Esophagus (tissue), 2 donors: ENCODE data around the gene FTH1. TPM values are rescaled to one million over a fixed set of nuclear protein-coding genes. Genes with fewer than 3 reads are reported as not detected.
"Not testable (repeated sequence)": the region's sequence is repeated elsewhere in the genome, so short reads cannot be mapped to it uniquely, and the experiment has no call there.

Experiments
- H3K27ac ChIP-seq, 2 donors: one replicate each; pipeline ENCODE4 v1.5.1; 2013; ENCODE audit warnings: low read depth in 2 of 2, mild to moderate bottlenecking in 2 of 2, inconsistent platforms in 1 of 2, low read length in 1 of 2, moderate library complexity in 1 of 2
- H3K27me3 ChIP-seq, 2 donors: one replicate each; pipeline ENCODE4 v1.6.1; 2013; ENCODE audit warnings: low read length in 2 of 2, control low read depth in 1 of 2, mild to moderate bottlenecking in 1 of 2; ENCODE audit not compliant: insufficient read depth in 2 of 2, control insufficient read depth in 1 of 2
- H3K36me3 ChIP-seq, 2 donors: one replicate each; pipeline ENCODE4 v1.6.1; 2013; ENCODE audit warnings: low read length in 1 of 2; ENCODE audit not compliant: control insufficient read depth in 2 of 2, insufficient read depth in 2 of 2
- H3K4me1 ChIP-seq, 2 donors: one replicate each; pipeline ENCODE4 v1.6.1; 2013; ENCODE audit warnings: low read length in 1 of 2; ENCODE audit not compliant: control insufficient read depth in 2 of 2, insufficient read depth in 2 of 2
- H3K4me3 ChIP-seq, 2 donors: one replicate each; pipeline ENCODE4 v1.5.1; 2013; ENCODE audit warnings: low read length in 2 of 2, mild to moderate bottlenecking in 2 of 2, low read depth in 1 of 2, moderate library complexity in 1 of 2
- H3K9me3 ChIP-seq, 2 donors: one replicate each; pipeline ENCODE4 v1.6.1; 2013; ENCODE audit warnings: mild to moderate bottlenecking in 2 of 2, low read depth in 1 of 2, low read length in 1 of 2, moderate library complexity in 1 of 2; ENCODE audit not compliant: control insufficient read depth in 2 of 2, insufficient read depth in 1 of 2
- WGBS, 2 donors: extraction: QIAGEN DNeasy Blood & Tissue Kit; methylation state at CpG; one replicate each; pipeline ENCODE4 v1.1.7; 2013; 5-methylcytosine and 5-hydroxymethylcytosine counted together
- polyA plus RNA-seq, 2 donors: library from polyadenylated mRNA; stranded (reverse); fragments of 200-250 nt; gene quantifications; one replicate each; pipeline ENCODE4 v1.2.3, GENCODE V29; 2013
- donor health status: healthy with polysubstance abuse.
- donor health status: Bipolar disorder and iron deficiency.

FTH1 gene
- polyA plus RNA-seq, 2 donors = 3,491 to 8,500 TPM

- not testable (repeated sequence) for H3K9me3 ChIP-seq, H3K36me3 ChIP-seq, H3K4me1 ChIP-seq, H3K27me3 ChIP-seq
- H3K27ac ChIP-seq = peak overlapping the region; percentile 44 to 59
- WGBS, 2 donors = 40 to 42% methylated on average over 9 of the region's 9 CpGs
- H3K4me3 ChIP-seq = peak overlapping the region in 1 of 2 donors; percentile 94
Measured at GRCh38 chr11:61964666-61965271, 2.7 kb downstream of the FTH1 start.

GRCh38 chr11:61964058-61964665 lies 3.3 kb downstream of the FTH1 start:
- H3K4me1 ChIP-seq = peaks cover 6% of the 10 kb centered on the region in 2 donors
- peak overlapping the region; percentile 6 to 21 for H3K4me3 ChIP-seq
- 58 to 61% methylated on average over 4 of the region's 4 CpGs for WGBS, 2 donors
- peaks cover 0 to 7% of the 10 kb centered on the region in 2 donors for H3K36me3 ChIP-seq
- H3K9me3 ChIP-seq = no peaks in the 10 kb centered on the region
- no peaks in the 10 kb centered on the region for H3K27me3 ChIP-seq
- H3K27ac ChIP-seq = peak overlapping the region in 1 of 2 donors; percentile 40

DNA sequence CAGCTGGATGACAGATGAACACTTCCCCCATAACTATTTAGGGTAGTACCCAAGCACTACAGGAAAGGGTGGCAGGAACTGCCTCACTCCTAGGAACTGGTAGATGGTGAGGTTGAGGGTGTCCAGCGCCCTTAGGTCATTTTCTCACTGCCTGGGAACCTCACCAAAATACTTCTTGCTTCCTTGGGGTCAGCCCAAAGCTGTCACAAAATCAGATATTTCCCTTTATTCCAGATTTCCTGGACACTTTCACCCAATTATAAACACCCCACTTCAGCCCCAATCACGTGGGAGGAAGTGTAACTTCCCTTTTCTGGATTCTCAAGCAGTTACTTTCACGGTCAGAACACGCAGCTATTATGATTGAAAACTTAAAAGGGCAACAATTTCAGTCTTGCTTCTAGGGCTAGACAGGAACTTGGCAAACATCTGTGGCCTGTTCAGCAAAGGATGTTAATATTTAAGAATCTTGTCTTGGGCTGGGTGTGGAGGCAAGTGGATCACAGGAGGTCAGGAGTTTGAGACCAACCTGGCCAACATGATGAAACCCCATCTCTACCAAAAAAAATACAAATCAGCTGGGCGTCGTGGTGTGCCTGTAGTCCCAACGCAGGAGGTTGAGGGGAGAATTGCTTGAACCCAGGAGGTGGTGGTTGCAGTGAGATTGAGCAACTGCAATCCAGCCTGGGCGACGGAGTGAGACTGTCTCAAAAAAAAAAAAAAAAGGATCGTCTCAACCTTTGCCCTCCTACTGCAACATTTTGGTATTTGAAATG lies 4.0 kb downstream of the FTH1 start:
- H3K27me3 ChIP-seq = no peaks in the 10 kb centered on the region
- WGBS, 2 donors = 48 to 55% methylated on average over 10 of the region's 10 CpGs
- peaks cover 0 to 7% of the 10 kb centered on the region in 2 donors for H3K36me3 ChIP-seq
- peak overlapping the region; percentile 14 to 66 for H3K27ac ChIP-seq
- peaks cover 4 to 6% of the 10 kb centered on the region in 2 donors for H3K4me1 ChIP-seq
- peak overlapping the region in 1 of 2 donors; percentile 21 for H3K4me3 ChIP-seq
- no peaks in the 10 kb centered on the region for H3K9me3 ChIP-seq

GRCh38 chr11:61963016-61963281 lies 4.5 kb downstream of the FTH1 start:
- no peak overlapping the region for H3K4me3 ChIP-seq
- H3K27ac ChIP-seq = peak overlapping the region; percentile 14 to 66
- H3K9me3 ChIP-seq = no peaks in the 10 kb centered on the region
- peaks cover 4 to 6% of the 10 kb centered on the region in 2 donors for H3K4me1 ChIP-seq
- H3K27me3 ChIP-seq = no peaks in the 10 kb centered on the region
- WGBS, 2 donors = 90 to 92% methylated on average over 3 of the region's 3 CpGs
- peaks cover 0 to 7% of the 10 kb centered on the region in 2 donors for H3K36me3 ChIP-seq

DNA sequence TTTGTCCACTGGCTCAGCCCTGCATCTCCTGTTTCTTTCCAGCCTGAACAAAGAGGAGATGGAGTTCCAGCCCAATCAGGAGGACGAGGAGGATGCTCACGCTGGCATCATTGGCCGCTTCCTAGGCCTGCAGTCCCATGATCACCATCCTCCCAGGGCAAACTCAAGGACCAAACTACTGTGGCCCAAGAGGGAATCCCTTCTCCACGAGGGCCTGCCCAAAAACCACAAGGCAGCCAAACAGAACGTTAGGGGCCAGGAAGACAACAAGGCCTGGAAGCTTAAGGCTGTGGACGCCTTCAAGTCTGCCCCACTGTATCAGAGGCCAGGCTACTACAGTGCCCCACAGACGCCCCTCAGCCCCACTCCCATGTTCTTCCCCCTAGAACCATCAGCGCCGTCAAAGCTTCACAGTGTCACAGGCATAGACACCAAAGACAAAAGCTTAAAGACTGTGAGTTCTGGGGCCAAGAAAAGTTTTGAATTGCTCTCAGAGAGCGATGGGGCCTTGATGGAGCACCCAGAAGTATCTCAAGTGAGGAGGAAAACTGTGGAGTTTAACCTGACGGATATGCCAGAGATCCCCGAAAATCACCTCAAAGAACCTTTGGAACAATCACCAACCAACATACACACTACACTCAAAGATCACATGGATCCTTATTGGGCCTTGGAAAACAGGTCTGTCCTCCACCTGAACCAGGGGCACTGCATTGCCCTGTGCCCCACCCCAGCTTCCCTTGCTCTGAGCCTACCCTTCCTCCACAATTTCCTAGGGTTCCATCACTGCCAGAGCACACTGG lies 5.0 kb downstream of the FTH1 start:
- Histone ChIP-seq H3K4me1 (peaks cover 4 to 6% of the 10 kb centered on the region in 2 donors), H3K9me3 (no peaks in the 10 kb centered on the region), H3K27me3 (no peaks in the 10 kb centered on the region), H3K27ac (peak overlapping the region; percentile 35 to 66), H3K4me3 (no peak overlapping the region), H3K36me3 (peaks cover 0 to 7% of the 10 kb centered on the region in 2 donors)
- WGBS, 2 donors = 84 to 90% methylated on average over 12 of the region's 12 CpGs

DNA sequence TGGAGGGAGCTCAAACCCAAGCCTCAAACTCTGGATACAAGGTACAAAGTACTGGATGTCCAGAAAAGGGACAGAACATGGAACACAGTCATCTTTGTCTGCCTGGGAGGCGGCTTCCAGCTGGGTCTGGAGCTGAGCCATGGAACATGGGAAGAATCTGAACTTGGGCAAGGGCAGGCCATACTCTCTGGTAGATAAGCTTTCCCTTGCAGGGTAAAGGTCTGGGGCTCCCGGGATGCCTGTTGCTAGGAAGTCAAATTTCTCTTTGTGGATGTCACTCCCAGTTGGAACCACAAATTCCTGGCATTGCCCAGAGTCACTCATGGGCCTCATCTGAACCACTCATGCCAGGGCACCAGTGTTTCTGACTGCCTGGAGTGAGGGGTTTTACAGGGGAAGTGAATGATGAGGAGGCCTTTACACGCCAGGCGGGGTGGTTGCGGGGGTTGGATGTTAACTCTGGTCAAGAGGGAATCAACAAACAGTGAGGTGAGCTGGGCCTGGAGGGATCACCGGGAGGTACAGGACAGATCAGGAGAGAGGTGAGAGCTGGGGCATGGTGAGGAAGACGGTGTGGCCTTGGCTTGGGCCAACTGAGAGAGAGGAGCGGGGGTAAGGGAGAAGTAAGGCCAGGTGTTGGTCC lies 5.7 kb downstream of the FTH1 start:
- Histone ChIP-seq H3K27ac (peak overlapping the region; percentile 35 to 66), H3K4me1 (peaks cover 4 to 6% of the 10 kb centered on the region in 2 donors), H3K27me3 (no peaks in the 10 kb centered on the region), H3K9me3 (no peaks in the 10 kb centered on the region), H3K36me3 (peaks cover 0 to 7% of the 10 kb centered on the region in 2 donors), H3K4me3 (no peak overlapping the region)
- 75 to 90% methylated on average over 8 of the region's 8 CpGs for WGBS, 2 donors

DNA sequence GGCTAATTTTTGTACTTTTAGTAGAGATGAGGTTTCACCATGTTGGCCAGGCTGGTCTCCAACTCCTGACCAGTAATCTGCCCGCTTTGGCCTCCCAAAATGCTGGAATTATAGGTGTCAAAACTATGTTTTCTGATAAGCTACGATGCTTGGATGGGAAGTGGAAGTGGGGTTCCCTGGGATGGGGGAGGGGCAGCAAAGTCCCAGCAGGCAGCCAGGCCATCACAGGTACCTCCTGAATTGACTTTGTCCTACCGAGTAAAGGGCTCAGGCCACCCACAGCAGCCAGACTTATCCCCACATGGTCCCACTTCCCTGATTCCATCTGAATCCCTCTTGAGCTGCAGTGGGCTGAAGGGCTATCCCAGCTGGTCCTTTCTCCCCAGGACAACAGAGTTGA lies 6.9 kb downstream of the FTH1 start:
- H3K27ac ChIP-seq = no peak overlapping the region
- H3K36me3 ChIP-seq = peaks cover 0 to 7% of the 10 kb centered on the region in 2 donors
- no peaks in the 10 kb centered on the region for H3K9me3 ChIP-seq
- WGBS, 2 donors = 83 to 87% methylated on average over 3 of the region's 3 CpGs
- no peak overlapping the region for H3K4me3 ChIP-seq
- no peaks in the 10 kb centered on the region for H3K27me3 ChIP-seq
- peaks cover 6 to 8% of the 10 kb centered on the region in 2 donors for H3K4me1 ChIP-seq

DNA sequence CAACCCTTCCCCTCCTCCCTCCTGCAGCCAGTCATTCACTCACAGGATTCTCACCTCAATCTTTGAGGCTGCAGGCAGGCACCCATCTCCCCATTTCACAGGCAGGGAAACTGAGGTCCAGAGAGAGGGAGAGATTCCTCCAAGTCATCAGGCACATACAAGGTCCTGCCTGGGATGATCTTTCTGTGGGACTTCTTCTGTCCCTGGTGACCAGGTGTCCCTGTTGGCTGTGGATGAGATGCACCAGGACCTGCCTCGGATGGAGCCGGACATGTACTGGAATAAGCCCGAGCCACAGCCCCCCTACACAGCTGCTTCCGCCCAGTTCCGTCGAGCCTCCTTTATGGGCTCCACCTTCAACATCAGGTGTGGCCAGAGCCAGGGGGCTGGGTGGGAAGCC lies 7.8 kb downstream of the FTH1 start:
- Histone ChIP-seq H3K9me3 (no peaks in the 10 kb centered on the region), H3K36me3 (peaks cover 0 to 5% of the 10 kb centered on the region in 2 donors), H3K27me3 (peaks cover 0 to 1% of the 10 kb centered on the region in 2 donors), H3K4me3 (no peak overlapping the region), H3K4me1 (peaks cover 6 to 8% of the 10 kb centered on the region in 2 donors), H3K27ac (no peak overlapping the region)
- WGBS, 2 donors = 88 to 89% methylated on average over 6 of the region's 6 CpGs

DNA sequence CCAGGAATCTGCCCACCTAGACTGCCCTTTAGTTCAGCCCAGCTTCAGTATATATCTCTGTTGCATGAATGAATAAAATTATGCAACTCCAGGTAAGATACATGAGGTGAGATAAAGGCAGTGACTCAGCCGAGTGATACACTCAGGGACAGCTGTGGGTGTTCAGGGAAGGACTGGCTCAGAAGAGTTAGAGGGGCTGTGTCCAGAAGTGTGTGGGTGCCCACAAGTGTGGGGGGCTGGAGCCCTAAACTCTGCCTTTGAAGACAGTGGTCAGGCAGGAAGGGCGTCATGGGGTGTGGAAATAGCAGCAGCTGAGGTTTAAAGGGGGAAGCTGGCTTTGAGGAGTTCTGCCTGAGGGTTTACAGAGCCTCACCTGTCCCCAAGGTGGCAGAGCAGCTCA lies 8.3 kb downstream of the FTH1 start:
- Histone ChIP-seq H3K4me3 (no peak overlapping the region), H3K4me1 (peaks cover 6 to 8% of the 10 kb centered on the region in 2 donors), H3K27ac (no peak overlapping the region), H3K36me3 (peaks cover 0 to 5% of the 10 kb centered on the region in 2 donors), H3K9me3 (no peaks in the 10 kb centered on the region), H3K27me3 (peaks cover 0 to 3% of the 10 kb centered on the region in 2 donors)
- WGBS, 2 donors = 26 to 37% methylated on average over 2 of the region's 2 CpGs
